Endothelial cell of umbilical vein (primary cell): ENCODE results near the gene COMMD7. TPM values are rescaled to one million over a fixed set of nuclear protein-coding genes. Genes with fewer than 3 reads are reported as not detected.

Experiments used
- BruUV-seq: library from RNA; stranded (reverse); fragments of 400-500 nt; replicated peaks from 2 replicates; lab custom pipeline; 2021; lab: Mats Ljungman, UMichigan
- CTCF ChIA-PET: fragments of 300-600, 350-600 bp; sonication (Branson Sonifier 250); formaldehyde crosslinking; loops from one replicate; lab custom pipeline; 2021; ENCODE audit warnings: antibody characterized with exemption, inconsistent platforms; lab: Charles Lee
- POLR2A ChIA-PET: fragments of 300-600, 350-600 bp; sonication (Branson Sonifier 250); formaldehyde crosslinking; loops from one replicate; lab custom pipeline; 2021; ENCODE audit warnings: antibody characterized with exemption, inconsistent platforms; lab: Charles Lee
- DNase-seq: peaks from one replicate; pipeline ENCODE4 v3.0.0-alpha.2; 2011; ENCODE audit warnings: low read depth, low spot score
- FAIRE-seq: peaks from 2 replicates; lab custom pipeline; 2011; peaks lifted over from hg19 to GRCh38; lab: Jason Lieb, UNC
- H2AFZ ChIP-seq: 2 replicates; pipeline ENCODE4 v1.6.0; 2012; ENCODE audit warnings: low read depth, low read length, control low read depth, inconsistent platforms
- H3K27ac ChIP-seq: 2 replicates; pipeline ENCODE4 v1.5.1; 2011; ENCODE audit warnings: low read depth, mild to moderate bottlenecking, control low read depth, low read length, moderate library complexity; ENCODE audit not compliant: insufficient read depth
- H3K27me3 ChIP-seq, 2 experiments: 2 replicates each; pipeline versions ENCODE4 v1.6.0 to v1.6.1; 2011; ENCODE audit warnings: low read length in 2 of 2, mixed read lengths in 1 of 2; ENCODE audit not compliant: control insufficient read depth in 2 of 2, insufficient read depth in 2 of 2
- H3K36me3 ChIP-seq, 2 experiments: 2 replicates in 1 of 2; 3 replicates in 1 of 2; pipeline ENCODE4 v1.5.1; 2011; ENCODE audit warnings: low read length in 2 of 2, mild to moderate bottlenecking in 1 of 2, moderate library complexity in 1 of 2; ENCODE audit not compliant: control insufficient read depth in 2 of 2, insufficient read depth in 2 of 2; ENCODE audit errors: extremely low read depth in 1 of 2
- H3K4me1 ChIP-seq: 3 replicates; pipeline ENCODE4 v1.5.1; 2011; ENCODE audit warnings: mild to moderate bottlenecking, low read length; ENCODE audit not compliant: control insufficient read depth, insufficient read depth; ENCODE audit errors: extremely low read depth
- H3K4me2 ChIP-seq: 2 replicates; pipeline ENCODE4 v1.6.1; 2011; ENCODE audit warnings: low read length, control low read depth, mixed read lengths; ENCODE audit not compliant: insufficient read depth
- H3K4me3 ChIP-seq, 3 experiments: fragments of 200-600 bp in 1 of 3; sonication (generic), shearing (Covaris generic) in 1 of 3; replicated peaks in 1 of 3; 2 replicates each; pipeline ENCODE4 v1.5.1; 2011 to 2016; ENCODE audit warnings: control low read depth in 3 of 3, low read length in 3 of 3, mild to moderate bottlenecking in 2 of 3, inconsistent platforms in 1 of 3, low read depth in 1 of 3, moderate library complexity in 1 of 3; ENCODE audit not compliant: insufficient read depth in 1 of 3
- H3K79me2 ChIP-seq: 2 replicates; pipeline ENCODE4 v1.6.0; 2012; ENCODE audit warnings: low read length, inconsistent platforms; ENCODE audit not compliant: control insufficient read depth, insufficient read depth
- H3K9ac ChIP-seq: replicated peaks from 2 replicates; pipeline ENCODE3; 2011; ENCODE audit warnings: low read length, control low read depth; ENCODE audit not compliant: insufficient read depth; ENCODE audit errors: extremely low read depth
- H3K9me1 ChIP-seq: replicated peaks from 3 replicates; pipeline ENCODE4 v1.6.0; 2011; ENCODE audit warnings: mild to moderate bottlenecking, low read length; ENCODE audit not compliant: control insufficient read depth, insufficient read depth; ENCODE audit errors: extremely low read depth
- H3K9me3 ChIP-seq: replicated peaks from 2 replicates; pipeline ENCODE4 v1.5.1; 2012; ENCODE audit warnings: low read length, inconsistent platforms; ENCODE audit not compliant: control insufficient read depth, insufficient read depth
- H4K20me1 ChIP-seq: replicated peaks from 2 replicates; pipeline ENCODE3; 2011; ENCODE audit warnings: mild to moderate bottlenecking, low read length; ENCODE audit not compliant: control insufficient read depth, insufficient read depth; ENCODE audit errors: extremely low read depth
- EZH2 ChIP-seq: IDR thresholded peaks from 2 replicates; pipeline ENCODE4 v1.6.1; 2012; ENCODE audit warnings: borderline replicate concordance, low read depth, mild to moderate bottlenecking, moderate library complexity, low read length, inconsistent platforms; ENCODE audit not compliant: severe bottlenecking
- FOS ChIP-seq: IDR thresholded peaks from 2 replicates; pipeline ENCODE4 v1.6.1; 2011; ENCODE audit warnings: mild to moderate bottlenecking, low read length, moderate library complexity, borderline replicate concordance; ENCODE audit not compliant: insufficient read depth
- GATA2 ChIP-seq: IDR thresholded peaks from 2 replicates; pipeline ENCODE4 v1.7.0; 2011; ENCODE audit warnings: low read depth, mild to moderate bottlenecking, moderate library complexity, mixed read lengths, low read length; ENCODE audit not compliant: insufficient read length, insufficient read depth
- JUN ChIP-seq: IDR thresholded peaks from 2 replicates; pipeline ENCODE4 v1.6.1; 2011; ENCODE audit warnings: borderline replicate concordance, low read depth; ENCODE audit not compliant: insufficient read length, insufficient read depth
- MYC ChIP-seq: IDR thresholded peaks from one replicate; pipeline ENCODE4 v1.6.1; 2011; ENCODE audit warnings: mild to moderate bottlenecking, low read depth, low read length
- POLR2A ChIP-seq: IDR thresholded peaks from 2 replicates; pipeline ENCODE4 v1.6.1; 2012; ENCODE audit warnings: low read depth, mild to moderate bottlenecking, control low read depth, low read length
- dilution Hi-C: fragments of 300-500 bp; cut with MboI; formaldehyde crosslinking; loops from one replicate; pipeline ENCODE4 v1.15.0; 2019; ENCODE audit warnings: low sequenced_read_pairs; ENCODE audit not compliant: extremely low pct_ligation_motif_present
- intact Hi-C: fragments of 100-400 bp; cut with micrococcal nuclease; formaldehyde crosslinking; loops from one replicate; pipeline ENCODE4 v1.10.0; 2022
- polyA plus RNA-seq, 4 experiments: library from polyadenylated mRNA; depleted of rRNA in 3 of 4; stranded (reverse) in 3 of 4; unstranded in 1 of 4; fragments of >200 nt; gene quantifications; 2 replicates each; pipeline versions ENCODE4 v1.2.1 to v1.2.3, GENCODE V29; 2011 to 2012; ENCODE audit warnings: missing spikeins in 1 of 4
- total RNA-seq: library from RNA; stranded (reverse); gene quantifications from 2 replicates; pipeline ENCODE4 v1.2.3, GENCODE V29; 2021
- TF ChIP-seq, protein P1 (sequence below): IDR thresholded peaks from 2 replicates; pipeline ENCODE4 v1.6.1; 2011; ENCODE audit not compliant: insufficient read depth, insufficient read length

COMMD7 gene
- total and polyA plus RNA-seq, 2 donors (not counting 3 experiments of a cell fraction or from before 2014, with no cell fraction given), result 58.8 to 72.9 TPM

DNA sequence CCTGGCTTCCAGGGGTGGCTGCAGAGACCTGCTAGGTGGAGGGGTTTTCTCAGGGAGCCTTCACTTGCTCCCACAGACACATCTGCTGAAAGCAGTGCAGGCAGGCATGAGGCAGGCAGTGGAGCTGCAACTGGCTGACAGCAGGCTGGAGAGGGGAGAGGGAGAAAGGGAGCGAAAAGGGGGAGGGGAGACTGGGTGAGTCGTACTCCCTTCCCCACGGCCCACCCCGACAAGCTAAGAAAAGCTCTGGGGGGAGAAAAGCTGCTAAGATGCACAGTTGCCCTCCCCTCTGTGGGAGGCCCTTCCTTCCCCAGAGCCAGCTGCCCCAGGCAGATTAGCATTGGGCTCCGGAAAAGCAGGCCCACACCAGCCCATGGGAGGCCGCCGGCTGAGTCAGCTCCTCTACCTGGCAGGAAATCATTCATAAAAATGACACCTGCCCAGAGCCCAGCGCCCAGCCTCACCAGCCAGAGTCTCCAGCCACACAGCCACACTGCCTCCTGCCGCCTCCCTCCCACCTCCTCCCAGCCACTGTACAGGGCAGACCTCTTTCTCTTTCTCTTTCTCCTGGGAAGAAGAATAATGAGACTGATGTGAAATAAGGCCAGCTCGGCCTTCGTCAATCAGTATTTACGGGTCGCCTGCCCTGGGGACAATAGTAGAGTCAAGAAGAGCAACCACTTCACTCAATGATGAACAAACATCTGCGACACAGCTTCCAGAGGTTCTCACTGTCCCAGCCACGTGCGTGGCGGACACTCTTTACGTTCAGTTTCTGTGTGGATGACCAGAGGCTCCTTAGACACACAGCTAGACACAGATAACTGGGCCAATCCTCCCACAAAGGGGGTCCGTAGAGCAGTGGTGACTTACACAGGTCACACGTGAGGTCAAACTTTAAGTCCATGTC is 61.8 kb downstream of the COMMD7 start:
- peak; percentile 59 for TF ChIP-seq GATA2
- TF ChIP-seq MYC, result no peak
- TF ChIP-seq FOS, result peak; percentile 47
- TF ChIP-seq POLR2A, result no peak
- Histone ChIP-seq H4K20me1 (no peaks in the 10 kb centered on the region), H3K27ac (no peak overlapping the region), H3K27me3 (no peaks in the 10 kb centered on the region), H3K4me3 (no peak overlapping the region), H3K36me3 (no peaks in the 10 kb centered on the region), H2AFZ (peak overlapping the region; percentile 5), H3K9me3 (no peaks in the 10 kb centered on the region), H3K9me1 (no peaks in the 10 kb centered on the region), H3K9ac (no peak overlapping the region), H3K4me2 (no peak overlapping the region), H3K4me1 (peaks cover 11% of the 10 kb centered on the region), H3K79me2 (no peaks in the 10 kb centered on the region)
- FAIRE-seq, result peak; percentile 78
- POLR2A ChIA-PET, result interaction anchor here (0.6 kb wide), 1 partner anchor 35 kb away, joined by 3 read pairs; no protein-coding TSS in a partner anchor
- CTCF ChIA-PET, result interaction anchor here (1.0 to 11.2 kb wide), 8 partner anchors 9 to 108 kb away, joined by 3 to 636 read pairs (median 4); partner anchors contain the start of gene DNMT3B
- no TSS peak for BruUV-seq
- dilution Hi-C loops, result no loop called here
- peak; percentile 76 for DNase-seq
- intact Hi-C loops, result loop anchor here (2.0 kb wide), 2 partner anchors 27 to 57 kb away; no protein-coding TSS in a partner anchor

GRCh38 chr20:32680544-32681174 is 62.6 kb downstream of the COMMD7 start:
- H3K27me3 ChIP-seq, result no peaks in the 10 kb centered on the region
- intact Hi-C loops, result loop anchor here (2.0 kb wide), 2 partner anchors 28 to 58 kb away; no protein-coding TSS in a partner anchor
- TF ChIP-seq MYC (no peak), JUN (no peak), POLR2A (no peak), FOS (no peak), EZH2 (no peak)
- TF ChIP-seq, protein P1, sequence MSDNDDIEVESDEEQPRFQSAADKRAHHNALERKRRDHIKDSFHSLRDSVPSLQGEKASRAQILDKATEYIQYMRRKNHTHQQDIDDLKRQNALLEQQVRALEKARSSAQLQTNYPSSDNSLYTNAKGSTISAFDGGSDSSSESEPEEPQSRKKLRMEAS, result no peak
- dilution Hi-C loops, result no loop called here
- CTCF ChIA-PET, result interaction anchor here (1.0 to 11.2 kb wide), 8 partner anchors 8 to 109 kb away, joined by 3 to 636 read pairs (median 4); partner anchors contain the start of gene DNMT3B
- peaks cover 11% of the 10 kb centered on the region for H3K4me1 ChIP-seq
- H4K20me1 ChIP-seq, result no peaks in the 10 kb centered on the region
- H2AFZ ChIP-seq, result no peak overlapping the region
- BruUV-seq, result no TSS peak
- no peak overlapping the region for H3K4me3 ChIP-seq
- no peaks in the 10 kb centered on the region for H3K79me2 ChIP-seq
- FAIRE-seq (no peak), DNase-seq (no peak)
- no peaks in the 10 kb centered on the region for H3K36me3 ChIP-seq
- H3K4me2 ChIP-seq, result no peak overlapping the region
- H3K9ac ChIP-seq, result no peak overlapping the region
- no peaks in the 10 kb centered on the region for H3K9me1 ChIP-seq
- POLR2A ChIA-PET, result interaction anchor here (0.6 kb wide), 1 partner anchor 36 kb away, joined by 3 read pairs; no protein-coding TSS in a partner anchor
- H3K27ac ChIP-seq, result no peak overlapping the region
- no peaks in the 10 kb centered on the region for H3K9me3 ChIP-seq
